ENCODE results near the gene TIMP3.
"Not testable (repeated sequence)": the region's sequence is repeated elsewhere in the genome, so short reads cannot be mapped to it uniquely, and the experiment has no call there.

Gene TIMP3

DNA sequence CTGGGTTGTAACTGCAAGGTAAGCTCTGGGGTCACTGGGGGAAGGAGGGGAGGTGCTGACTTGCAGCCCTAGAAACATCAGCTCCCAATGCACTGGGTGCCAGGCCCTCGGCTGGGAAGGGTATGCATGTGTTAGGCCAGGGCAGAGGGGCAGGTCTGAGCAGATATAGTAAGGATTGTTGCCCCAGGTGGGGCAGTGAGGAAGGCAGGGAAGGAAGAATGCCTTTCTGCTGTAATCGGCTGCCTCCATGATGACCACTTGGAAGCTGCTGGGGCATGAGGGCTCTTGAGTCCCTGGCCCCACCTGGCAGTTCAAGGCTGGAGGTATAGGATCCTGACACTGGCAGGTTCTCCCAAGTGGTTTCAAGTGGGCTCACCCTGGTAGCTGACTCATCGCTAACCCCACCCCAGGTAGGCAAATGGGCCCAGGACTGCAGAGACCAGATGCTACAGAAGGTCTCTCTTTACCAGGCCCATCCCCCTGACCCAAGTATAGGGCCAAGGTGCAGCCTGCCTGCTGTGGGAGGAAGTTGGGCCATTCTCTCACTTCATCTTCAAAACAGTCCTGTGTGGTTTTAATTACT lies 56.7 kb downstream of the TIMP3 start:
- DNase-seq = no peak

DNA sequence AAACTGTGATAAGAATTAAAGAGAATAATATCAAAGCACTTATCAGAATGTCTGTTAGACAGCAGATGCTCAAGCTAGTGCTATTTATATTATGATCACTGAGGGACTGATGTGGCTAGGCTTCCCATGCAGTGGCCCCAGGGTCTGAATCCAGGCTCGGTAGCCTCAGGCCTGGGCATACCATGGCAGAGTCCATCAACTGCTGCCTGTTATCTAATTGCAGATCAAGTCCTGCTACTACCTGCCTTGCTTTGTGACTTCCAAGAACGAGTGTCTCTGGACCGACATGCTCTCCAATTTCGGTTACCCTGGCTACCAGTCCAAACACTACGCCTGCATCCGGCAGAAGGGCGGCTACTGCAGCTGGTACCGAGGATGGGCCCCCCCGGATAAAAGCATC lies 57.5 kb downstream of the TIMP3 start:
- no peak for DNase-seq

DNA sequence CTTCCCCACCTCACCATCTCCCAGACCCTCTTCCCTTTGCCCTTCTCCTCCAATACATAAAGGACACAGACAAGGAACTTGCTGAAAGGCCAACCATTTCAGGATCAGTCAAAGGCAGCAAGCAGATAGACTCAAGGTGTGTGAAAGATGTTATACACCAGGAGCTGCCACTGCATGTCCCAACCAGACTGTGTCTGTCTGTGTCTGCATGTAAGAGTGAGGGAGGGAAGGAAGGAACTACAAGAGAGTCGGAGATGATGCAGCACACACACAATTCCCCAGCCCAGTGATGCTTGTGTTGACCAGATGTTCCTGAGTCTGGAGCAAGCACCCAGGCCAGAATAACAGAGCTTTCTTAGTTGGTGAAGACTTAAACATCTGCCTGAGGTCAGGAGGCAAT lies 58.2 kb downstream of the TIMP3 start:
- DNase-seq = no peak

DNA sequence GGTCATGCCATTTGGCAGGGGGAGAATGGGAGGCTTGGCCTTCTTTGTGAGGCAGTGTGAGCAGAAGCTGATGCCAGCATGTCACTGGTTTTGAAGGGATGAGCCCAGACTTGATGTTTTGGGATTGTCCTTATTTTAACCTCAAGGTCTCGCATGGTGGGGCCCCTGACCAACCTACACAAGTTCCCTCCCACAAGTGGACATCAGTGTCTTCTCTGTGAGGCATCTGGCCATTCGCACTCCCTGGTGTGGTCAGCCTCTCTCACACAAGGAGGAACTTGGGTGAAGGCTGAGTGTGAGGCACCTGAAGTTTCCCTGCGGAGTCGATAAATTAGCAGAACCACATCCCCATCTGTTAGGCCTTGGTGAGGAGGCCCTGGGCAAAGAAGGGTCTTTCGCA lies 59.8 kb downstream of the TIMP3 start:
- no peak for DNase-seq

DNA sequence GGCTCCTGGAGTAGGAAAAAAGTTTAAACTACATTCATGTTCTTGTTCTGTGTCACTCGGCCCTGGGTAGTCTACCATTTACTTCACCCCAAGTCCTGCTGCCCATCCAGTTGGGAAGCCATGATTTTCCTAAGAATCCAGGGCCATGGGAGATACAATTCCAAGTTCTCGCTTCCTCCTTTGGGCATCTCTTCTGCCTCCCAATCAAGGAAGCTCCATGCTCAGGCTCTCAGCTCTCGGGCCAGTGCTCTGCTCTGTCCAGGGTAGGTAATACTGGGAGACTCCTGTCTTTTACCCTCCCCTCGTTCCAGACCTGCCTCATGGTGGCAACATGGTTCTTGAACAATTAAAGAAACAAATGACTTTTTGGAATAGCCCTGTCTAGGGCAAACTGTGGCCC lies 60.6 kb downstream of the TIMP3 start:
- DNase-seq = no peak

DNA sequence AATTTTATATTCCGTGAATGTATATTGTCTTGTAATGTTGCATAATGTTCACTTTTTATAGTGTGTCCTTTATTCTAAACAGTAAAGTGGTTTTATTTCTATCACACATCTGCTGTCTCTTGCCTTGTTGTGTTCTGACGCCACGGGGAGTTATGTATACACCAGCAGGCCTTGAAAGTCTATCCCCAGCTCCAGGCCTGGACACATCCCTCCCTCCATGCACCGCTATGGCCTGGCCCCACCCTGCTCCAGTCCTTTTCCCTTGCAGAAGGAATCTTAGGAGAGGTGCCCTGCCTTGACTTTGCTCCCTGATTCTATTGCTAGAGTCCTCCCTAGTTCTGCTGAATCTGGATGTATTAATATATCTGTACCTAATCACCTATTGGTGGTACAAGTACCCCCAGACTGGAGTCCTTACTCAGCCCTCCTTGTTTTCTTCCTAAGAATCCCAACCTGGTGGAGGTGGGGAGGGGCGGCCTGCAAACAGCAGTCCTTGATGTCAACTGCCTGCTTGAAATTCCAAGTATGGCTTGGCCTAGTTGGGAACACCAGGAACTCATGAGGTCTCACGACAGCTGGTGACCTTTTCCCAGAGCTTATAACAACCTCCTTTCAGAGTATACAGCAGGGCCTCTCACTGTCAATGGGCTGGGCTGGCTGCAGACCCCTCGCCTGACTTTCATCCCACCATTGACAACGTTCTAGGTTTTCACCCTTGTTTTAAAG lies 61.6 kb downstream of the TIMP3 start:
- DNase-seq = no peak

DNA sequence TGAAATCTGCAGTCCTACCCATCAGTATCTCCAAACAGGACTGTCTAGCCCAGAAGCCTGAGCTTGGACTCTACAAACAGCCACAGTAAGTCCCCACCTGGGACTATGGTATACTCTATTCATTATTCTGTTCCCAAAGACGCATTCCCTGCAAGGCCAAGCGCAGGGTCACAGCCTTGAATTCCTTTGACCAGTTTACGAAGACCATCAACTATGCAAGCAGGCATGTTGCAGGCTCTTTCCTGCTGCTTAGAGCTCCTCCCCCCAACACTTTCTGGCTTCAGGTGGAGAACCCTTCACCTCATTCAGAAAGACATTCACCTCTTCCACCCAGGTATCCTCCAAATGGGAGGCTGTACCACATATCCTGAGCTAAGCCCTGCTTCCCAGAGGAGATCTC lies 62.5 kb downstream of the TIMP3 start:
- DNase-seq = no peak

DNA sequence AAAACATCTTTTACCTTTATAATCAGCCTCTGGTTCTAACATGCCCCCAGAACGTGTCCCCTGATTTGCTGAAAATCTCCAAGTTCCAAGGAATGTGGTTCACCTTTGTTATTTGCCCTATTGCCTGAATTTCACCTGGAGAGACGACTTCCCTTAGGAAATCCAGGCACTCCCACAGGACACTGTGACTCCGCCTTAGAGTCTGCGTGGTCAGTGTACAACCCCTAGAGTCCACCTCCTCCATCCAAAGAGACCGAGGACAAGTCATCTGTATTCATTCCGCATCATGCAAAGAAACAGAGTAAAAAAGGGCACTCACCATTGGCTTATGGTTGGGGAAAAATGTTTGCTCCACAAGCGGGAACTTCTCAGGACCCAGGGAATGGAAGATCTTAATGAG lies 63.1 kb downstream of the TIMP3 start:
- DNase-seq = no peak

DNA sequence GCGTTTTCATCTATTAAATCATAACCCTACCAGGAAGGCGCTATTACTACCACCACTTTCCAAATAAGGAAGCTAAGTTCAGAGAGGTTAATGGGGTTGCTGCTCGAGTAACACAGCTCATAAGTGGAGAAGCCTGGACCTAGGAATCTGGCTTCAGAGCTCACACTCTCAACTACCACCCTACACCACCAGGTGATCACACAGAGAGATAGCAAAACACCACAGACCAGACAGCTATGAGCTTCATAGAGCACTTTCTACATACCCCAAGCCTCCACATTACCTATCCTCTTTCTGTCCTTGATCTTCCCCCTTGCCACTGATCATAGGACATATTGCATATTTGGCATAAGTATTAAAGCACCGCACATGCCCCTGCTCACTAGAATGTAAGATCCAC lies 65.4 kb downstream of the TIMP3 start:
- no peak for DNase-seq

DNA sequence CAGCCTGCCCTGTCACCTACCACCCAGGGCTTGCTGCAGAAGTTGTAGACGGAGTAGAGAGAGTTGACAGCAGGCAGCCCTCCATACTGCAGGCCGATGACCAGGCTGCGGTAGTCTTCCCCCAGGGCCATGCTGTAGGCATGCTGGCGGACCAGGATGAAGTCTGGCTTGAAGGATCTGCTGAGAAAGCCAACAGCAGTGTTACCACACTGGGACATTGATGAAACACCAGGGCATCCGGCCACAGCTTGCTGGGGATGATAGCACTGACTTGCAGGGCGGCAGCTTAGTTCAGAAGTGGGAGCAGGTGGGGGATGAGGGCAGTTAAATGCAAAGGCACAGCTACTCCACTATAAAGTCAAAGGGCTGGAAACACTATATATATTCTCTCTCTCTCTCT lies 67.4 kb downstream of the TIMP3 start:
- DNase-seq = no peak

DNA sequence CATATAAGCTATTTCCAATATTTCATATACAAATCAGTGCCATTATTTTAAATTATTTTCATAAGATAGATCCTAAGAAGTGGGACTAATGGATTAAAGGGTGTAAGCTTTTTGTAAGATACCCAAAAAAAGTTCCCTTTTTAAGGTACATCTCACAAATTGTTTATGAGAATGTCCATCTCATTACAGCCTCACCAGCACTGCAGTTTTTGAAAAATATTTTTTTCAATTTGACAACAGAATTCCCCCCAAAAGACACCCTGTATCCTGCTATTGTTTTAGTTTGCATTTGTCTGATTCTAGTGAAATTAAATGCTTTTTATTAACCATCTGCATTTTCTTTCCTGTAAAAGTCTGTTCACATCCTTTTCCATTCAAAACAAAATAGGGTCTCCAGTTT lies 69.0 kb downstream of the TIMP3 start:
- no peak for DNase-seq

DNA sequence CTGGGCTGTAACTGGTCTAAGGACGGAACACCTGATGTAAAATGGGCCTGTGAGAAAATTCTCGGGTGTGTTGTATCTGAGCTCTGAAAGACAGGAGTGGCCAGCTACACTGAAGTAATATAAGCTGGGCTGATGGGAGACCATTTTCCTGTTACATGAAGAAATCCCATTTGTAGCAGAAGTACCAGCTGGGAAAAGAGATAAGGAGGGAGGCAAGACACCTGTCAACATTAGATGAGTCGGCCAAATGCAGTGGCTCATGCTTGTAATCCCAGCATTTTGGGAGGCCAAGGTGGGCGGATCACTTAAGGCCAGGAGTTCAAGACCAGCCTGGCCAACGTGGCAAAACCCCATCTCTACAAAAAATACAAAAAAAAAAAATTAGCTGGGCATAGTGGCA lies 72.1 kb downstream of the TIMP3 start:
- not testable (repeated sequence) for DNase-seq

DNA sequence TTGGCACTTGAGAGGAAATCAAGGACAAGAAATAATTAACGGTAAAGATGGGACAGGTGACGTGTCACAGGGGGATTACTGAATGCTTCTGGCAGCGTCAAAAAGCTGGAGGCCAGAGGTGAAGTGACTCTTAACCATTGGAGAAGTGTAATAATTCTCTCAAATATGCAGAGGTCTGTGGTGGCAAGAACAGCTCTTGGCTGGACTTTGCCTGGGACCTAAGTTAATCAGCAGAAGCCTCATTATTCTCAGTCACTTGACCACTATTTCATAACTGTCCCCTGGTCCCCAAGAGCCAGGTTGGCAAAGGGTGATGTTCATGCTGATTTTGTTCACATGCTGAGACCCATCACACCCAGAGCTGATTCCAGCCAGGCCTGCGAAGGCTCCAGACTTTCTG lies 72.9 kb downstream of the TIMP3 start:
- no peak for DNase-seq

DNA sequence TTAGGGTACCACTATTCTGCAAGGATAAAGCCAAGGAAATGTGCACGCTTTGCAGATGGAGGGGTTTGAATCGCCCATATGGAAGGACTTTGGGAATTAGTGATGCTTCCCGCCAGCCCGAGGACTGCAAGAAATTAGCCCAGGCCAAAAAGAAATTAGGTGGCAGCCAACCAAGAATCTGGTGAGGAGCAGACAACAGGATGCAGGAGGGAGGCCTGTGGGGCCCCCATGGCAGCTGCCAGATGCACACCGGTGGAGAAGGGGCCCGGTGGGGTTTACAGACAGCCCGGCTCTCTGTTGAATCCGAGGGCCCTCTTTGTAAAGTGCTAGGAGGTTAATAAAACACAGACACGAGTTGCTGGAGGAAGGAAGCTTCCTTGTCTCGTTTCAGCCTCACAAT lies 73.5 kb downstream of the TIMP3 start:
- no peak for DNase-seq

DNA sequence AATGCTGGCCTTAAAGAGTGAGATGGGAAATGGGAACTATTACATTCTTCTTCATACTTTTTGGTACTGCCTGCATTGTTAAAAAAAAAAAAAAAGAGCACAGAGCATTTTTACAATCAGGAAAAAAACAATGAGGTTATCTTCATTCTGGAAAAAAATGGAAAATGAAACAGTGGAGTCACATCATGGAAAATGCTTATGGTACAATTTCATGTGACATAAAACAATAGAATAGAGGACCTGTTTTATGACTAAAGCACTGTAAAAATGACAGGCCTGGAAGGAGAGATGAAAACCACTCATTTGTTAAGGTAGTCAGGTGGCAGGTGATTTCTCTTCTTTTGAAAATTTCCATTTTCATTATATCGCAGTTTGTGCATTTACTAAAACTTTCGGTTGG lies 75.0 kb downstream of the TIMP3 start:
- DNase-seq = no peak

DNA sequence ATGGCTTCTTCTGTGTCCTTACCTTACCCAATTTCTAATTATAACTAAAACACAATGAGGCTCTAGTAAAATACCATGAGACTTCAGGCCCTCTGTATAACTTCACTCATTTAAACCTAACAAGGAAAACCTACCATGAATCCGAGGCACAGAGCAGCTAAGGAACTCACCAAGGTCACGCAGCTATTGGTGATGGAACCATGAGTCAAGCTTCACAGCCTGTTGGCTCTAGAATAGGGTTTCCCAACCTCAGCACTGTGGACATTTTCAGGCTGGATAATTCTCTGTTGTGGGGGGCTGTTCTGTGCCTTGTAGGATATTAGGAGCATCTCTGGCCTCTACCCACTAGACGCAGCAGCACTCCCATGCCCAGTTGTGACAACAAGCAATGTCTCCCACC lies 75.7 kb downstream of the TIMP3 start:
- DNase-seq = no peak

DNA sequence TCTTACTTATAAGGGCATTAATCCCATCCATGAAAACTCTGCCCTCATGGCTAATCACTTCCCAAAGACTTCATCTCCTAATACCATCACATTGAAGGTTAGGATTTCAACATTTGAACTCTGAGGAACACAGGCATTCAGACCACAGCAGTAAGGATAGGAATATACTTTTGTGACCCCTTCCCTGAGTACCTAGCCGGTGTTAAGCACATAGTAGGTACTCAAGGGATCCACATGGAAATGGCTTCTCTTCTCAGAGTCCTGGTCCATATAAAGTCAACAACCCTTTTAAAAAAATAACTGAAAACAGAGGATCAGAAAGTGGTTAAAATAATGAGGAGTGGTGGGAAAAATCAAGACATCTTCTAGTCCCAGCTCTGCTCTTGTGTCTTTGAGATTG lies 78.0 kb downstream of the TIMP3 start:
- DNase-seq = no peak

DNA sequence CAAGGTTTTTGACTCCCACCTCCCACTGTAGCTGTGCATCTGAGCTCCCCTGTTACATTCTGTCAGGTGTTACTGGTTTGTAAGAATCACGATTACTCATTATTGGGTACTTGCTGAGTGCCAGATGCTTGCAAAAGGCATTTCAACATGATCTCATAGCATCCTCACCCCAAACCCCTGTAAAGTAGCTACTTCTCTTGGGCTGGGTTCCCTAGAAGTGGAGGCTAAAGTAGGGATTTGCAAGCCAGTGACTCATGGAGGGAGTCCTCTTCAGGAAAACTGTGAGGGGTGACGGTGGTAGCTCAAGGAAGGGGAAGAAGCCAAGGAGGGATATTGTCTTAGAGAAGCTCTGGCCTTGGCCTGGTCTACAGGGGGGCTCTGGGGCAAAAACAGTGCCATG lies 78.6 kb downstream of the TIMP3 start:
- DNase-seq = no peak

DNA sequence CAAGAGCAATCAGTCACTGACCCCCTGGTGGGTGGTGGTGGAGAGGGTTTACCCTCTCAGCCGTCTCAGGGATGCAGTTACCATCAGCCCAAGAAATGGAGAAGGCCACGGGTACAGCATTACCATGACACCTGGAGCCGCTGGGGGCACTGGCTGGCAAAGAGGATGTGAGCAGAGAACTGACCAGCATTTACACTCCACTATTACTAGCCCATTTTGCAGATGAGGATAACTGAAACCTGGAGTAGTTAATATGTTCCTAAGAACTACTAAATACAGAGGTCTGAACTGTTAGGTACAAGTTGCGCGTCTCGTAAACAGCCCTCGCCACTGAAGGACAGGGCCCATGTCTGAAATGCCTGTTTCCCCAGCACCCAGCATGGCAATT lies 79.0 kb downstream of the TIMP3 start:
- no peak for DNase-seq

DNA sequence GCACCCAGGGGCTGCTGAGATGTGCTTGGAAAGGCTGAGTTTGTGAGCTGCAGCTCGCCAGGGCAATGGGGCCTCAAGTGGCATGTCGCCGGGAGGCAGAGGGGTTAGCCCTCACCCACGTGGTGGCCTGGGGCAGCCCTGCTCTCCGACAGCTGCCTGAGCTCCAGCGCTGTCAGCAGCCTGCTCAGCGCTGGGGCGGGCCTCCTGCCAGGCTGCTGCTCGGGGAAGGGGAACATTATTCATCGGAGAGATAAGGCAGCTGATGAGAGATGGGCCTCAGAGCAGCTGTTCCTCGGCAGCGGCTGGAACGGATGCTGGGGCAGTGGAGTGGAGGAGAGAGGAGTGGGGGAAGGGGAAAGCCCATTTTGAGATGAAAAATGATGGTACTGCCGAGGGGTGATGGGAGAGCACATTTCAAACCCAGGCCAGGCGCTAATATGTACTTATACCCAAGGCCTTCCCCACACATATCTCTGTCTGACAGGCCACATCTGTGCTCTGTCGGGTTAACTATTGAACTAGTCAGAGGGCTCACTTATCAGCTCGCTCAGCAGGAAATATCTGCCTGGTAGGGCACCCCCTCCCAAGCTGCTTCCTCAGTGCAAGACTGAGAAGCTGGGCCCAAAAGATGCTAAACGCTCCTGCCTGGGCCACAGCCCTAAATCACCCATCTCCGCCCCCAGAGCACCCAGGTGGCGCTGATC lies 79.5 kb downstream of the TIMP3 start:
- no peak for DNase-seq

DNA sequence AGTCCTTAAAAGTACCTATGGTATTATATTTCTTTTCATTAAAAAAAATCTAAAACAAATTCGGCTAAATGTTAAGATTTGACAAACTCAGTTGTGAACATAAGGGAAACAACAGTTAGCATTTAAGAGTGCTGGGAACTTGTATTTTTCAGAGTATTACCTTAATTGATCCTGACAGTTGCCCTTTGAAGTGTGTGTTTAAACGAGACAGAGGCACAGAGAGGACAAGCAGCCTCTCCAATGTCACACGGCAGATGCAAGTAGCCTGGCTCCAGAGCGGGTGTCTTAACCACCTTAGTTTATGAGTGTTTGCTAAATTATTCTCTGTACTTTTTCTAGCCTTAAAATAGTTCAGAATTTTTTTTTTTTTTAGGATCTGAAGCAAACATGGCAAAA lies 80.9 kb downstream of the TIMP3 start:
- no peak for DNase-seq

DNA sequence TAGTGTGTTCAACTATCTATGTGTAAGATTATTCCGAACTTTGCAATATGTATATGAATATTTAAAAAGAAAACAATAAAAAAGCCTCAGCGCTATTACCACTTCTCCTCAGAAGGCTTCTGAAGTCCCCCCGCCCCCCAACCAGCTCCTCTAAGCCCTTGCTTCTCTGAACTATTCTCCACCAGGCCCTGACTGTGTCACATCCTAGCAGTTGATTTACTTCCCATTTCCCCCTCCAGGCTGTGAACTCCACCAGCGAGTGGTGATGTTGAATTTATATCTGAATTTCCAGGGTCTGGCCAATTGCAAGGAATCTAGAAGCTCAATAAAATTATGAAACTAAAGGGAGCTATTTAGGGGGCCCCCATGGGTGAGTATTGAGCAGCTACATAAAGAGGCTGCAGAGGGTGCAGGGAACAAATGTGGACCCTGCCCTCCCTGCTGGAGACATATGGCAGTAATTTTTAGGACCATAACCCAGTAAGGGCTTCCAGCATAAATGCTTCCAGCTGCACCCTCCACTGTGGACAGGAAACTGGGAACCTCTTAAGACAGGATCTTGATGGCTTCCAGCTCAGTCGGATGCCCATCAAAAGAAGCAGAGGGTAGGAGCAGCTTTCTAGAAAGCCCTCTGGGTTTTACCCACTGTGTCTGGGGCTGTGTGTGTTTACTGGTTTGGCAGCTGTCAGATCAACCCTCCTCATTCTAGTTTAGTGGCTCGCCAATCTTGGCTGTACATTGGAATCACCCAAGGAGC lies 81.4 kb downstream of the TIMP3 start:
- DNase-seq = no peak

DNA sequence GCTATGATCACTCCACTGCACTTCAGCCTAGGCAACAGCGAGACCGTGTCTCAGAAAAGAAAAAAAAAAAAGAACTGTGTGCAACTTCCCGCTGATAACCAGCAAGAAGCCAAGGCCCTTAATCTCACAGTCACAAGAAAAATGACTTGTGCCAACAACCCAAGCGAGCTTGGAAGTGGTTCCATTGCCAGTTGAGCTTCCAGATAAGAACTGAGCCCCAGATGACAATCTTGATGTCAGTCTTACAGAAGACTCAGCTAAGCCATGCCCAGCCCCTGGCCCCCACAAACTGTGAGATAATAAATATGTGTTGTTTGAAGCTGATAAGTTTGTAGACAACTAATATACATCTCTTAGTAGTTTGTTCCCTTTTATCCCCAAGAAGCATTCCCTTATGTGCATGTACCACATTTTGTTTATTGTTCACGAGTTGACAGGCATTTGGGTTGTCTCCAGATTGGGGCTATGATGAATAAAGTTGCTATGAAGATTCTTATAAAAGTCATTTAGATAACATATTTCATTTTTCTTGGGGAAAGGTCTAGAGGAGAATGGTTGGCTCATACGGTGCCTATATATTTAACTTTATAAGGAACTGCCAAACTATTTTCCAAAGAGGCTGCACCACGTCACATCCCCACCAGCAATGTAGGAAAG lies 85.9 kb downstream of the TIMP3 start:
- no peak for DNase-seq
